Natural killer cell (primary cell): ENCODE measurements around the gene CRYBA4. TPM values are rescaled to one million over a fixed set of nuclear protein-coding genes. Genes with fewer than 3 reads are reported as not detected.

Experiments used
- ATAC-seq, 3 donors: fragments of 150-1000 bp in 2 of 3; fragments of 200-7000 bp in 1 of 3; cut with Tn5 transposase; 1 replicate in 1 of 3; 2 replicates in 2 of 3; pipeline ENCODE4 v1.10.0; 2021; ENCODE audit warnings: mild to moderate bottlenecking in 2 of 3, moderate library complexity in 2 of 3
- DNase-seq, 2 donors: peaks; one replicate each; pipeline versions ENCODE4 v3.0.0 to v3.0.0-alpha.2; 2013 to 2021; ENCODE audit warnings: mixed read lengths in 1 of 2
- H3K27ac ChIP-seq: one replicate; pipeline ENCODE4 v1.5.1; 2013; ENCODE audit warnings: mild to moderate bottlenecking, low read length
- H3K27me3 ChIP-seq: one replicate; pipeline ENCODE4 v1.6.1; 2013; ENCODE audit warnings: low read length; ENCODE audit not compliant: control insufficient read depth, insufficient read depth
- H3K36me3 ChIP-seq: one replicate; pipeline ENCODE4 v1.6.1; 2013; ENCODE audit warnings: low read length; ENCODE audit not compliant: control insufficient read depth, insufficient read depth
- H3K4me1 ChIP-seq: one replicate; pipeline ENCODE4 v1.6.1; 2013; ENCODE audit warnings: low read length; ENCODE audit not compliant: control insufficient read depth, insufficient read depth
- H3K4me3 ChIP-seq: one replicate; pipeline ENCODE4 v1.5.1; 2013; ENCODE audit warnings: low read length
- H3K9me3 ChIP-seq: one replicate; pipeline ENCODE4 v1.6.1; 2013; ENCODE audit warnings: low read length; ENCODE audit not compliant: control insufficient read depth, insufficient read depth
- H3K27ac Mint-ChIP-seq, 2 donors: one replicate each; pipeline ENCODE4 v1.8.0; 2022; ENCODE audit warnings: mild to moderate bottlenecking in 2 of 2, mixed read lengths in 2 of 2, moderate library complexity in 1 of 2
- H3K27me3 Mint-ChIP-seq, 2 donors: one replicate each; pipeline ENCODE4 v1.8.0; 2022; ENCODE audit warnings: low read depth in 2 of 2, mixed read lengths in 2 of 2
- H3K36me3 Mint-ChIP-seq: one replicate; pipeline ENCODE4 v1.8.0; 2022; ENCODE audit warnings: mixed read lengths
- H3K4me1 Mint-ChIP-seq, 2 donors: one replicate each; pipeline ENCODE4 v1.8.0; 2022; ENCODE audit warnings: mixed read lengths in 2 of 2
- H3K4me3 Mint-ChIP-seq: one replicate; pipeline ENCODE4 v1.8.0; 2022; ENCODE audit warnings: mild to moderate bottlenecking, moderate library complexity, mixed read lengths
- H3K9me3 Mint-ChIP-seq, 2 donors: one replicate each; pipeline ENCODE4 v1.8.0; 2022; ENCODE audit warnings: mixed read lengths in 2 of 2
- WGBS: methylation state at CpG from one replicate; pipeline ENCODE4 v1.1.7; 2013; ENCODE audit warnings: missing lambda C conversion rate; ENCODE audit not compliant: insufficient coverage; 5-methylcytosine and 5-hydroxymethylcytosine counted together
- intact Hi-C: fragments of 100-400 bp; cut with micrococcal nuclease; formaldehyde crosslinking; loops from one replicate; pipeline ENCODE4 v1.14.2; 2022
- total RNA-seq, 4 donors: library from RNA; stranded (reverse); fragments of 120-200 nt in 1 of 4; gene quantifications; one replicate each; pipeline versions ENCODE4 v1.2.3 to v1.2.4, GENCODE V29; 2013 to 2022
- TF ChIP-seq, protein P1 (sequence below): fragments of 200-600 bp; IDR thresholded peaks from one replicate; pipeline ENCODE4 v1.8.0; 2022; ENCODE audit warnings: antibody characterized with exemption

The CRYBA4 gene
- total RNA-seq, 3 donors from 2014 or later (not counting 1 experiment from before 2014, with no cell fraction given): 0.59 TPM; not detected in 2

DNA sequence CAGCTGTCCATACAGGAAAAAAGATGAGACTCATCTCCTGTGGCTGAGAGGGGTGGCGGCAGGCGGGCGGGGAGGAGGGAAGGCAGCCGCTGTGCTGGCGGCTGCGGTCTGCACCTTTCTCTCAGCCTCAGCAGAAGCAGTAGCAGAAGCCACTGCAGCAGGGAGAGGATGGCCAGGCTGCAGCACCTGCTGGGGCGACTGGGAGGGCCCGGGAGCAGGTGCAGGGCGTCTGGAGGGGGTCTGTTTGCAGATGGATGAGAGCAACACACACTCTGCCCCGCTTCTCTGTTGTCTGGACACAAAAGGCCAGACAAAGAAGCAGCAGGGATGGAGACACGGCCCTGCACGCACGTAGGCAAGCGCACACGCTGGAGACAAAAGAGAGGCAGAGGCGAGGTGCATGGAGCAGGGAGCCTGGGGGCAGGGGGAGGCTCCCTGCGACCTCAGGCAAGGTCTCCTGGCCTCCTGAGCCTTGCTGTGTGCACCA lies 26.3 kb downstream of the CRYBA4 start:
- H3K9me3 Mint-ChIP-seq: no peaks in the 10 kb centered on the region
- WGBS: 18% methylated on average over 17 of the region's 17 CpGs
- H3K36me3 ChIP-seq: no peaks in the 10 kb centered on the region
- peaks cover 64% of the 10 kb centered on the region in 2 donors for H3K4me1 Mint-ChIP-seq
- no peak overlapping the region for H3K27ac ChIP-seq
- H3K27me3 Mint-ChIP-seq: no peaks in the 10 kb centered on the region
- TF ChIP-seq, protein P1, sequence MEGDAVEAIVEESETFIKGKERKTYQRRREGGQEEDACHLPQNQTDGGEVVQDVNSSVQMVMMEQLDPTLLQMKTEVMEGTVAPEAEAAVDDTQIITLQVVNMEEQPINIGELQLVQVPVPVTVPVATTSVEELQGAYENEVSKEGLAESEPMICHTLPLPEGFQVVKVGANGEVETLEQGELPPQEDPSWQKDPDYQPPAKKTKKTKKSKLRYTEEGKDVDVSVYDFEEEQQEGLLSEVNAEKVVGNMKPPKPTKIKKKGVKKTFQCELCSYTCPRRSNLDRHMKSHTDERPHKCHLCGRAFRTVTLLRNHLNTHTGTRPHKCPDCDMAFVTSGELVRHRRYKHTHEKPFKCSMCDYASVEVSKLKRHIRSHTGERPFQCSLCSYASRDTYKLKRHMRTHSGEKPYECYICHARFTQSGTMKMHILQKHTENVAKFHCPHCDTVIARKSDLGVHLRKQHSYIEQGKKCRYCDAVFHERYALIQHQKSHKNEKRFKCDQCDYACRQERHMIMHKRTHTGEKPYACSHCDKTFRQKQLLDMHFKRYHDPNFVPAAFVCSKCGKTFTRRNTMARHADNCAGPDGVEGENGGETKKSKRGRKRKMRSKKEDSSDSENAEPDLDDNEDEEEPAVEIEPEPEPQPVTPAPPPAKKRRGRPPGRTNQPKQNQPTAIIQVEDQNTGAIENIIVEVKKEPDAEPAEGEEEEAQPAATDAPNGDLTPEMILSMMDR: no peak
- H3K27ac Mint-ChIP-seq: peak overlapping the region; percentile 76 to 81
- H3K9me3 ChIP-seq: no peaks in the 10 kb centered on the region
- no peak overlapping the region for H3K4me3 ChIP-seq
- peak overlapping the region; percentile 65 for H3K4me3 Mint-ChIP-seq
- peaks cover 53% of the 10 kb centered on the region for H3K4me1 ChIP-seq
- intact Hi-C loops: loop anchor here (2.0 kb wide), 1 partner anchor 17 kb away; no protein-coding TSS in a partner anchor
- ATAC-seq: peak in 2 of 3 donors; percentile 38 to 58
- no peaks in the 10 kb centered on the region for H3K36me3 Mint-ChIP-seq
- DNase-seq: peak in 1 of 2 donors; percentile 69
- H3K27me3 ChIP-seq: no peaks in the 10 kb centered on the region

DNA sequence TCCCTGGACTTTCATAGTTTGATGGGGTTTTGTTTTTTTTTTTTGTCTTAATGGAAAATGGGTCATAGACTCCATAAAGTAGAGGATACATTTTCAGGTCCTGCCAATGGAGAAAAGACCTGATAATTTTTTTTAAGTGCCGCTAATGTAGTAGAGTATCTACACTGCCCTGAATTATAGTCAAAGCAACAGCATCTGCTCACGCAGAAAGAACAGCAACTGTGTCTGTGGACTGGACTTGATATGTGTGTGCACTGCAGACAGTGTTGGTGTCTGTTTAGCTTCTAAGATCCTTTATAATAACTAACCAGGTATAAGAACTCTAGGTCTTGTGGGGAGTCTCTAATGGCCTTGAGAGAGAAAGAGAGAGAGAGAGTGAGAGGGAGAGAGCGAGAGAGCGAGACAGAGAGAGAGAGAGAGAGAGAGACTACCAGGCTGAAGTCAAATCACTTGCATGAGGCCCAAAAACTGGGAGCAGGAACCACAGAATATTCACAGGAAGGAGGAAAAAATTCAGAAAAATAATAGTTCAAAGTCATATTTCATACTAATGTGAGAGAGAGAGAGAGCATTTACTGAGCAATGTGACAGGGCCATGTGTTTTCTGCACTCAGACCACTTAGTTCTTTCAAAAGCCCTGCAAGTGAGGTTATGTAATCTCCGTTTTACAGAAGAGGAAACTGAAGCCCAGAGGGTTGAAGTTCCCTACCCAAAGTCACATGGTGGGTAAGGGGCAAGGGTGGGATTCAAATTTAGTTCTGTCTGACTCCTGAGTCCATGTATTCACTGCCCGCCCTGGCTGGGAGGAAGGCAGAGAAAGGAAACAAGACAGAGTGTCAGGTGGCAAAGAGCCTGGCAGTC lies 27.0 kb downstream of the CRYBA4 start:
- no peak overlapping the region for H3K4me3 ChIP-seq
- Mint-ChIP-seq H3K9me3 (no peaks in the 10 kb centered on the region), H3K4me1 (peaks cover 57% of the 10 kb centered on the region in 2 donors), H3K27ac (peak overlapping the region; percentile 76 to 81), H3K36me3 (no peaks in the 10 kb centered on the region), H3K27me3 (no peaks in the 10 kb centered on the region), H3K4me3 (peak overlapping the region; percentile 65)
- ATAC-seq: no peak
- H3K27me3 ChIP-seq: no peaks in the 10 kb centered on the region
- H3K27ac ChIP-seq: no peak overlapping the region
- H3K4me1 ChIP-seq: peaks cover 46% of the 10 kb centered on the region
- intact Hi-C loops: loop anchor here (1.0 to 2.0 kb wide), 2 partner anchors 10 to 16 kb away; no protein-coding TSS in a partner anchor
- DNase-seq: peak in 1 of 2 donors; percentile 40
- 57% methylated on average over 6 of the region's 6 CpGs for WGBS
- TF ChIP-seq, protein P1: no peak
- no peaks in the 10 kb centered on the region for H3K9me3 ChIP-seq
- no peaks in the 10 kb centered on the region for H3K36me3 ChIP-seq

- H3K9me3 ChIP-seq: no peaks in the 10 kb centered on the region
- H3K4me1 ChIP-seq: peaks cover 26% of the 10 kb centered on the region
- no peak overlapping the region for H3K4me3 ChIP-seq
- TF ChIP-seq, protein P1: no peak
- no peaks in the 10 kb centered on the region for H3K9me3 Mint-ChIP-seq
- H3K27me3 Mint-ChIP-seq: no peaks in the 10 kb centered on the region
- ATAC-seq (no peak), DNase-seq (no peak)
- no peaks in the 10 kb centered on the region for H3K27me3 ChIP-seq
- no peaks in the 10 kb centered on the region for H3K36me3 Mint-ChIP-seq
- no peaks in the 10 kb centered on the region for H3K36me3 ChIP-seq
- WGBS: 90% methylated on average over 6 of the region's 6 CpGs
- no peak overlapping the region for H3K27ac ChIP-seq
- intact Hi-C loops: no loop called here
- peaks cover 36 to 39% of the 10 kb centered on the region in 2 donors for H3K4me1 Mint-ChIP-seq
- H3K27ac Mint-ChIP-seq: no peak overlapping the region
- H3K4me3 Mint-ChIP-seq: no peak overlapping the region
Measured at GRCh38 chr22:26650722-26651421, 29.1 kb downstream of the CRYBA4 start.
